GM18505 (cell line): ENCODE measurements around the gene KLKB1.

Source experiments
- ATAC-seq: cut with Tn5 transposase; IDR thresholded peaks from one replicate; pipeline ENCODE4 v1.9.1; 2021; ENCODE audit not compliant: unreplicated experiment
- POLR2A ChIP-seq: IDR thresholded peaks from 4 replicates; pipeline ENCODE4 v1.6.1; 2011; ENCODE audit warnings: borderline replicate concordance; ENCODE audit not compliant: insufficient read depth, insufficient read length; ENCODE audit errors: extremely low read depth

Gene KLKB1

DNA sequence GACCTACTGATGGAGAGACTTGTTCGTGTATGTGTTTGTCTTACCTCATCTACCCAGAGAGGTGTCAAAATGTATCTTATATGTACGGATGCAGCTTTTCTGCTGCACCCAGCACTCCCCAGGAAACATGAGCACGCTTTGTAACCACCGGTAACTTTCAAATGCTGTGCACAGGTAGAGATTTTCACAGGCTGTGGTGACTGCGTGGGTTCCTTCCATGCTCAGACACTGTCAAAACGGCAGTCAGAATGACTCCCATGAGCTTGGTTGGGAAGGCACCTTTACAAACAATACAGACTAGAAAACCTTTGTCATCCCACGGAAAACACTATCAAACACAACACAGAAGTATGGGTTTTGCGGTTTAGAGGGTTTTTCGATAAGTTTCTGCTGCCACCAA is 66.9 kb downstream of the KLKB1 start:
- TF ChIP-seq POLR2A: no peak
- ATAC-seq: no peak

DNA sequence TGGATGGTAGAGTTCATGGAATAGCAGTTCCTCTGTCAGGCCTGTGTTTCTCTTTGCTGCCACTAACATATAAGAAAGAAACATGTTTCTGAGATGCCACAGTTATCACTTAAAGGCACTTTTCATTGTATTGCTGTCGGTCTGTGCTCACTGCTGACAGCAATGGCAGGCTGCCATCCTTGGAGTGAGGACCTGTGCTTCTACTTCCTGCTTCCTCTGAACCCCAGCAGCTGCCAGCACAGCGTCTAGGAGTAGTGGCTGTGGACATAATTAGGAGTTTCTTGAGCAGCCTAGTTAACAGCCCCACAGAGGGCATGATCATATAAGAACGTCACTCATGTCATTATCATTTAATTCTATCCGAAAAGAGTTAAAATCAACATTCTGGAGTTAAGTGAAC is 69.2 kb downstream of the KLKB1 start:
- TF ChIP-seq POLR2A: no peak
- ATAC-seq: no peak

DNA sequence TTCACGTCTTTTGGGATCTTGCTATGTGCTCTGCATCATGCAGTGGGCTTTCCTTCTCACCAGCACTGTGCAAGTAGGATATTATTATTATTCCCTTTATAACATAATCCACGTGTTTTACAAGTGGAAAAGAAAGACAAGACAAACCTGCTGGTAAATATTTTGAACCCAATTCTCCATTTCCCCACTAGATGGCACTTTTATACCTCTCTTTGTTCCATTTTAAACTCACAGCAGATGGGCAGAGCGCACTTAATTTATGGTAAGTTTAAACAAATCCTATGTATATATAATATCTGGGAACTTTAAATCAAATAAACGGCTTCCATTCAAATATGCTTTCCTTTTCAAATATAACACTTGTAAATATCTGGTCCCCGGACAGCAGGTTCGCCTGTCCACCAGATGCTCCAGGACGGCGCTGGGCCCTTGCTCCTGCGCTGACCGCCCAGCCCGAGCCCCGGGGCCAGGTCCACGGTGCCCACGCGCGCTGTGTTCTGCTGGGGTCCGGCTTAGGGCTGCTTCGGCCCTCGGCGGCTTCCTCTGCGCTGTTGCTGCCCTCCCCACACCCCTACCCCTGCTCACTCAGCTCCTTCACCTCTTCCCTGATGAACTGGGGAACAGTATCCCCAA is 69.8 kb downstream of the KLKB1 start:
- TF ChIP-seq POLR2A: no peak
- ATAC-seq: no peak

DNA sequence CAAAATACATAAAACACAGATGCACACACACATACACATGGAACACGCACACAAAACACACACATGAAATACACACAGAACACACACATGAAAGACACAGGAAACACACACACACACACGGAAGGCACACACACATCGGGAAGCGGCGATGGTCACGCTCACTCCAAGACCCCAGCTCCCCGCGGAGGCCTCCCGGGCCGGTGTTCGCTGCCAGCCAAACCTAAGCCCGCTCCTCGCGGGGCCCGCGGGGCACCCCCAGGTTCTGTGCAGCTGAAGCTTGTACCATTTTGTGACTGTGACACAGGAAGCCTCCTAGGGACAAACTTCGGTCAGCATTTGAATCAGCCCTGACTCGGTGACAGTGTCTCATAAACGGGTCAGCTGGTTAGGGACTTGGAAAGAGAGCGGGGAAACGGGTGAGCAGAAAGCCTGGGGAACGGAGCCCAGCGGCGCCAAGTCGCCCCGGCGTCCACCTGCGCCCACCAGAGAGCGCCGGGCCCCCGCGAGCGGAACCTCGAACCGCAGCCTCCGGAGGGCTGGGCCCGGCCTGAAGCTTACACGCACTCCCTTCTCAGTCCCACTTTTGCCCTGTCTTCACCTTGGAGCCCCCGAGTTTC is 70.8 kb downstream of the KLKB1 start:
- TF ChIP-seq POLR2A: no peak
- no peak for ATAC-seq

DNA sequence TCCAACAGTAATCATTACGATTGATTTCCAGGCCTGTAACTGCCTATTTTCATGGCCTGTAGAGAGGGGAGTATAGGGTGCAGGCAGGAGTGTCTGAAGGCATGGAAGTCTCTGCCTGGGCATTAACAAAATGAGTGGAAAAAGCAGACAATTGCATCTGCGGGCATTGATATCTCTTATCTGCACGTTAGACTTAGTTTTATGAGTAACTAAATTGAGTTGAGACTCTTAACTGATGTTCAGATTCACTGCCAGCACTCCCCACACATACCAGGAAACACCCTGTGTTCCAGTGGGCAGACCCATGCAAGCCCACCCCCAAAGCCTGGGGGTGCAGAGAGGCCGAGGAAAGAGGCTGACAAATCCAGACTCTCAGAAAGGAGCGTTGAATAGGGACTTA is 72.0 kb downstream of the KLKB1 start:
- ATAC-seq: no peak
- no peak for TF ChIP-seq POLR2A

DNA sequence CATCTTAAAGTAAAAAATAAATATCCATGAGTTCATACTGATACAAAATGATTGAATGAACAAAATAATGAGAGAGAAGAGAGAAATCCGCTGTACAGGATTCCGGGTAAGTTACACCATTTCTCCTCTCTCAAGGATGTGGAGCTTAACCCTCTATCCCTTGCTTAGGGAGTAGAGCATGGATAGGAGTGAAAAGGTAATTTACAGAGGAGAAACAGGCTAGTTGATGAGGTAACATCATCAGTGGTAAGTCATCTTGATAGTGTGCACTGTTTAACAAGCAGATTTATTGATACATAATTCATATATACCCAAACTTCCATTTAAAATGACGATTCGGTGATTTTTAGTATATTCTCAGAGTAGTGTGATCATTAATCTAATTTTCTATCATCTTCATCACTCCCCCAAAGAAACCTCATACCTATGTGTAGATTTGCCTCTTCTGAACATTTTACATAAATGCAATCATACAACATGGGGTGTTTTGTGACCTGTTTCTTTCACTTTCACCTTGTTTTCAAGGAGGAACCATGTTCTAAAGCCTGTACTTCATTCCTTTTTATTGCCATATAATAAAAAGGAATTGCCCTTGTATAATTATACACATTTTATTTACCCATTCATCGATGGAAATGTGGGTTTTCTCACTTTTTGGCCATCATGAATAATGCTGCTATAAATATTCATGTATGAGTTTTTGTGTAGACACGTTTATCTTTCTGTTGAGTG is 73.5 kb downstream of the KLKB1 start:
- no peak for TF ChIP-seq POLR2A
- no peak for ATAC-seq

DNA sequence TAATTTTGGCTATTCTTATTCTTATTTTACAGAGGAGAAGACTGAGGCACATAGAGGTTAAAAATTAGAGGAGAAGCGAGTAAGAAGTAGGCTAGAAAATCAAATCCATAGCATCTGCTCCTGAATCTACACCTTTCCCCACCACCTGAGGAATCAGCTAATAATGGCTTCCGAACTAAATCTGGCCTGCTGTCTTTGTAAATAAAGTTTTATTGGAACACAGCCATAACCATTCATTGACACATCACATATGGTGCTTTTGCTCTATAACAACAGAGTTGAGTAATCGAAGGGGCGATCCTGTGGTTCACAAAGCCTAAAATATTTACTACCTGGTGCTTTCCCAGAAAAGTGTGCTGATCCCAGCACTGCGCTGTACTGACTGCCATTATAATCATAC is 76.9 kb downstream of the KLKB1 start:
- TF ChIP-seq POLR2A: no peak
- ATAC-seq: no peak

DNA sequence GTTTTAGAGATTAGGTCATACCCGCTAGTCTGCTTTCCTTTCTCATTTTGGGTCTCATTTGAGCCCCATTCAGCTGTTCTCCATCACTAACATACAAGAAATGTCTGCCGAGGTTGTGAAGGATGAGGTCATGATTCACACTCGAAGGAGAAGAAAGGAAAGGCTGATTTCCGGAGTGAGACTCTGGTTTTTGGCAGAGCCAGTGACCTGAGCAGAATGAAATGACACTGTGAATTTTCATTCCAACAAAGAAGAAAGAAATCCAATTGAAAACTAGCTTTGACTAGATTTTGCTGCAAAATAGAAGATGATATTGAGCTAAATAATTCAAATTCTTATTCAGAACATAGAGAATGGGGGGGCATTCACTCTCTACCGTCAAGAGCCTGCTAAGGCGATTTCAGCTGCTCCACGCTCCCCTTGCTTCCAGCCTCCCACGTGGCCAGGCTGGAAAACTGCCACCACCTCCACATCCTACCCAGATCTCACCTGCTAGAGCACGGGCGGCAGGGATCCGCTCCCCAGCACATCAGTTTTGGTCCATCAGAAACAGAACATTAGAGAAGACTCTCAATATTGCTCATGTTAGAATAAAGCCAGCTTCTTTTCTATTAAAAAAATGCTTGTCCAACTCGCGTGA is 77.7 kb downstream of the KLKB1 start:
- no peak for TF ChIP-seq POLR2A
- no peak for ATAC-seq

DNA sequence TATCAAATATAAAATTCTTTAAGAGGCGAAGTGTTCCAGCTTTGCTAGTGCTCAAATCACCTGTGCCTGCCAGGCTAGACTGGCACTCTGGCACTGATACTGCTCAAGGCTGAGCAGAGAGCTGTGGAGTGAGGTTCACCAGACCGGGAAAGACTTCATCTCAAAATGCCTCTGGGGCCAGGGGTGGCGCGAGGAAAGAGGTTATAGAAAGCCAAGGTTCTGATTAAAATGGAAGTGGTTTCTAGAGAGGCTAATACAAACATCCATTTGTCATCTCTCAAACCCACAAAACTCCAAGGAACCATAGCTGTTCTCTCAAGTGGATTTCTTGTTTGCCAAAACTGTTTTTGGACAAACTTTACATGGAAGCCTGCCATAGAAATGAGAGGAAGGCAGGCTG is 80.2 kb downstream of the KLKB1 start:
- no peak for TF ChIP-seq POLR2A
- no peak for ATAC-seq

DNA sequence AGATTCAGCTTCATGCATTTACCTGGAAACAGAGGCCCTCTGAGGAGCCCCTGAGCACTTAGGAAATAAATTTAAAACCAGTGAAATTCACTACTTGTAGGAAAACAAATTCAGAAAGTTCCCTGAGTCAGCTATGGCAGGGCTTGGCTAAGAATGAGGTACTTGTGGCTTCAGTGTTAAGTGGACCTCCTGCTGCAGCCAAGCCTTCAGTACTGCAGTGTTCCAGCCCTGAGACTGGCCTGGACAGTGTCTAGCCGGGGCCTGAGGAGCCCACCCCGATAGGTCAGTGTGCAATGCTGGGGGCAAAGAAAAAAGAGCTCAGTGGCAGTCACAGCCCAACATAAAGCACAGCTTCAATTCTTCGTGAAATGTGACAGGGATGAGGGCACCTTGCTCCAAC is 80.6 kb downstream of the KLKB1 start:
- TF ChIP-seq POLR2A: no peak
- ATAC-seq: no peak
